A549 treated with ZK216348 at 1 μM for 4 hours (cell line): Measurements from ENCODE around the gene WDR37. TPM values are rescaled to one million over a fixed set of nuclear protein-coding genes. Genes with fewer than 3 reads are reported as not detected.

Experiments
- total RNA-seq: library from RNA; stranded (reverse); fragments of 200-300 nt; extraction: Qiagen RNA extraction; gene quantifications from 5 replicates; pipeline ENCODE4 v1.2.3, GENCODE V29; 2022; ENCODE audit warnings: low read depth

WDR37 gene, protein sequence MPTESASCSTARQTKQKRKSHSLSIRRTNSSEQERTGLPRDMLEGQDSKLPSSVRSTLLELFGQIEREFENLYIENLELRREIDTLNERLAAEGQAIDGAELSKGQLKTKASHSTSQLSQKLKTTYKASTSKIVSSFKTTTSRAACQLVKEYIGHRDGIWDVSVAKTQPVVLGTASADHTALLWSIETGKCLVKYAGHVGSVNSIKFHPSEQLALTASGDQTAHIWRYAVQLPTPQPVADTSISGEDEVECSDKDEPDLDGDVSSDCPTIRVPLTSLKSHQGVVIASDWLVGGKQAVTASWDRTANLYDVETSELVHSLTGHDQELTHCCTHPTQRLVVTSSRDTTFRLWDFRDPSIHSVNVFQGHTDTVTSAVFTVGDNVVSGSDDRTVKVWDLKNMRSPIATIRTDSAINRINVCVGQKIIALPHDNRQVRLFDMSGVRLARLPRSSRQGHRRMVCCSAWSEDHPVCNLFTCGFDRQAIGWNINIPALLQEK
- 7.7 to 8.6 TPM (median 8.1 TPM) in 5 replicates for total RNA-seq

DNA sequence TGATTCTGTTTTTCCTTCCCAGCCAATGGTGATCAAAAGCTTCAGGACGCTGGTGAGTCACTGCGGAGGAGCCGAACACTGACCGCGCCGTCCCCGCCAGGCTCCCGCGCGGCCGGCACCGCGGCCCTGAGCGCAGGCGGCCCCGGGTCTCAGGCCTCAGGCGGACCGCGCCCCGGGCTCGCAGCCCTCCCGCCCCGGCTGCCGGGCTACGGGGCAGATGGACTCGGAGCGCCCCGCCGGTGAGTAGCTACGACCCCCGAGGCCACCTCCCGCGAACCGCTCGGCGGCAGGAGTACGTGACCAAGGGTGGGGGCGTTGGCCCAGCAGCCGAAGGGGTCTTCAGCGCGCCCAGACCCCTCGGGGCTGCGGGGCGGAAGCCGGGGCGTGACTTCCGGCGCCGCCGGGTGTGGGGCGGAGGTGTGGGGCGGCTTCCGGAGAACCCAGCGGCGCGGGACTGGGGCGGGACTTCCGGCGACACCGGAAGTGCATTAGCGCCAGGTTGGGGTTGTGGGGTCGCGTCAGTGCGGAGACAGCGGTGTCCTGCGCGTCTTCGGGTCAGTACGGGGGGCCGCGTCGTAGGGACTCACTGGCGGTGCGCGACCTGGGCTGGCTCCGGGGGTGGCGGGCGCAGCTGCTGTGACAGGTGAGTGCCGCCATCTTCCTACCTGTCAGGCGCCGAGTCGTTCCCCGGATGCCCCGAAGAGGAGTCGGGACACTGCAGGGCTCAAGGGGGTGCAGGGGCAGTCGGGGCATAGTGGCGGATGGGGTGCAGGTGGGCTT is at the start of gene WDR37:
TSS of gene WDR37 (plus strand) at position 60 of the 780 bp plus-strand sequence. CDS start 15,771 bp downstream, outside the sequence.

DNA sequence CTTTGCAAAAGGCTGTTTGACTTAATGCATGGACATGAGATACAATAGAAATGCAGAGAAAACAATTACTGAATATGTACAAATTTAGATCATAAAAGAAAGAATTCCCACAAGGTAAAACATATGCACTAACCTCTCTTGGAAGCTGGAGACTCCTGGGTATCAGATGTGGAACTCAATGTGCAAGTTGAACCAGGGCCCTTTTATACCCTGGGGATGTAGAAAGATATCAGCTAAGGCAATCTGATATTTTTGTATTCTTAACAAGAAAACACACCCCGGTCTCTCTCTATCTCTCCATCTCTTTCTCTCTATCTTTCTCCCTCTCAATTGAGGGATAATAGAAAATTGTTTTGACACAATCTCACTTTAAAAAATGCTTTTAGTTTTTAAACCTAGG is 30.5 kb upstream of the WDR37 start, which contains the start of gene IDI2:
TSS of gene IDI2 (minus strand) at position 177 of the 400 bp plus-strand sequence. CDS start 1,136 bp downstream, outside the sequence.

GRCh38 chr10:1048732-1049424 is 7.3 kb upstream of the WDR37 start, which contains the start of gene IDI1:
IDI1 (minus strand) TSS chr10:1049119; CDS start chr10:1049003, 116 bp downstream.

Other genes starting within 250 kb of the WDR37 start
- 28.8 to 42.1 TPM (median 37.4 TPM) in 5 replicates for gene LARP4B, start 124.7 kb upstream of the WDR37 start, total RNA-seq
- gene GTPBP4, start 68.0 kb upstream of the WDR37 start, total RNA-seq = 93.1 to 171 TPM (median 102 TPM) in 5 replicates
- gene IDI2, start 30.5 kb upstream of the WDR37 start, total RNA-seq = not detected in 5 replicates
- 20.4 to 31.2 TPM (median 29.7 TPM) in 5 replicates for gene IDI1, start 7.3 kb upstream of the WDR37 start, total RNA-seq